GM18909 (cell line): ENCODE results near the gene FAM222A.

Experiments used
- ATAC-seq: cut with Tn5 transposase; IDR thresholded peaks from one replicate; pipeline ENCODE4 v1.9.1; 2021; ENCODE audit warnings: mild to moderate bottlenecking; ENCODE audit not compliant: unreplicated experiment, poor library complexity

The FAM222A gene

DNA sequence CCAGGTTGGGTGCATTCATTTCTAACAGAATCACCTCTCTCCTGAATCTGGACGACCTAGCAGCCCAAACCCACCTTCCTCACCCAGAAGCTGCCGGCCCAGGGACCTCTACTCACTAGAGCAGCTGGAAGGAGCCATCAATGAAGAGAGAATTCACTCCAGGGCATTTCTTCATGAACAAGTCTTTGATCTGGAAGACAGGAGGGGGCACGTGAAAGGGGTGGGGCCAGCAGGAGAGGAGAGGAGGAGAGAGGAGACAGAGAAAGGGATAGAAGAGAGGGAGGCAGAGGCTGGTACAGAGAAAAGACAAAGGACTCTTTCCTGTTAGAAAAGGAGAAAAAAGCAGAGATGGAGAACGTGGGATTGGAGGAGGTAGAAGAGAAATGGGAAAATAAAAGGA lies 79.8 kb downstream of the FAM222A start:
- no peak for ATAC-seq

DNA sequence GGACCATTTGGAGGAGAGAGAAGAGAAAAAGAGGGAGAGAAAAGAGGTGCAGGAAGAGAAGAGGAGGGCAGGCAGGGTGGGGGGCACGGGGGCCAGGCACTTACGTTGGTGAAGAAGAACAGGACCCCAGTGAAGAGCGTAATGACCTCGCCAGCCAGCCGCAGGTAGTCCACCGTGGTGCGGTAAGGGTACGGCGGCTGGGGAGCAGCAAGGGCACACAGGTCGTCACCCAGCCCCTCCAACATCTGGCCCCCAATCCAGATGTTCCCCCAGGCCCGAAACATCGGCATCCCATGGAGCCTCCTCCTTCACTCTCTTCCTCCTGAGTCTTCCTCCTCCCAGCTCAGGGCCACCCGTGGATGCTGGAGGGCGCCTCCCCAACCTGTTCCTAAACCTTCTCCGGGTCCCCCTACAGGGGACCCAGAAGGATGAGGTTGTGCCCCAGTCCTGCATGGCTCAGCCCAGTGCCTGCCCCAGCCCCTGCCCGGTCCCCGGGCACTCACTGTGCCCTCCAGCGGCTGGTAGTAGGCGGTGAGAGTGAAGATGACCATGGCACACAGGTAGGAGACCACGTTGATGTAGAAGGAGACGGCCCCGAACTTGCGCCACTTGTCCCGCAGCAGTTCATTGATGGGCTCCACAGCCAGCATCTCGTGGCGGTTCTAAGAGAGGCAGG lies 80.3 kb downstream of the FAM222A start:
- ATAC-seq, result no peak

DNA sequence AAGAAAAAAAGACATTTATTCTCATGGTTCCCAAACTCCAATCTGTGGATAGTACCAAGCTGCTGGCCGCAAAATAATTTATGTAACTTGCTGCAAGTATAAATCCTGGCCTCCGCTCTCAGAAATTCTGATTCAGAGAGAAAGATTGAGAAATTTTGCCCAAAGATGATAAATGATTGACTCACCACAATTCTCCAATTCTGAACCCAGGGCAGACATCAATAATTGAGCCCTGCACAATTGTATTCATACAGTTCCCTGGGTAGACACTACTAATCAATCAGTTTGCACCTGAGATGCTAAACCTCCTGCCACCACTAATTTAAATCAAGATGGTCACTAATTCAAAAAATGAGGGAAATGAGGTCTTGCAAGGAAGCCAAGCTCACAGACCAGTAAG lies 81.4 kb downstream of the FAM222A start:
- no peak for ATAC-seq

DNA sequence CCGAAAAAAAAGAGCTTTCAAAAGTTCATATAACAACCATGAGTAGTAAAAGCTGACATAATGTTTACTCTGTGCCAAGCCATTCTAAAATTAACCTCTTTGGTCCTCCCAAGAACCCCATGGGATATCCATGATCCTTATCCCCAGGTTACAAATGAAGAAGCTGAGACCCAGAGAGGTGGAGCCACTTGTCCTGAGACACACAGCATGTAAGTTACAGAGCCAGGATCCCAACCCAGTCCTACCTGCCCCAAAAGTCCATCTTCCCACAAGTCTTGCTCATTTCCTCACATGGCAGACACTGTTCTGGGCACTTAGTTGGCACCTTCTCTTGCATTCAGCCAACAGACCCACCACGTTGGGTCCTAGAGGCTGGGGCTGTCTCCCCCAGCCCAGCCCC lies 82.4 kb downstream of the FAM222A start:
- ATAC-seq, result no peak

DNA sequence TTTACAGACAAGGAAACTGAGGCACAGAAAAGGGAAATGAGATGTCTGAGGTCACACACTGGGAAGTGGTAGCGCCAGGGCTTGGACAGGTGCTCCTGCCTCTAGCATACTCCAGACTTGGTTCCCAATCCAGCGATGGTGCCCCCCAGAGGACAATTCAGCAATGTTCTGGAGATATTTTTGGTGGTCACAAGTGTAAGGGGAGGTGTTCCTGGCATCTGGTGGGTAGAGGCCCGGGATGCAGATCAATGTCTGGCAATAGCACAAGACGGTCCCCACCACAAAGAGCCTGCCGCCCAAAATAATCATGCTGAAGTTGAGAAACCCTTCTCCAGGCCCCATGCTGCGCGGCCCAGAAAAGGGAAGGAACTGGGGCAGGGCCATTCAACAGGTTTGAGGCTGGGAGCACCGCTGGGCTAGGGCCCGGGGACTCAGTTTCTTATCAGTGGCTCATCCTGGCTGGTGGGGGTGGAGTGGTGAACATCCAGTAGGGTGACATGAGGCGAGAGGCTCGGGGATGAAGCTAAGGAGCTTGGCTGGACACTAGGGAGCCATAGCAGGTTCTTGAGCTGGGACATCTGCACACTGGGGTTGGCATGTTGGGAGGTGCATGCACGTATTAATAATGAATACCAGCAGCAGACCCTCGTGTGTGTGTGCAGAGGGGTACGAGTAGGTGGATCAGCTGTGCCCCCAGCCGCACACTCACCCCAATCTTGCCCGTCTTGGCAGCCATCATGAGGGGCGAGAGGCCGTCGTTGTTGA lies 84.5 kb downstream of the FAM222A start:
- ATAC-seq, result no peak

DNA sequence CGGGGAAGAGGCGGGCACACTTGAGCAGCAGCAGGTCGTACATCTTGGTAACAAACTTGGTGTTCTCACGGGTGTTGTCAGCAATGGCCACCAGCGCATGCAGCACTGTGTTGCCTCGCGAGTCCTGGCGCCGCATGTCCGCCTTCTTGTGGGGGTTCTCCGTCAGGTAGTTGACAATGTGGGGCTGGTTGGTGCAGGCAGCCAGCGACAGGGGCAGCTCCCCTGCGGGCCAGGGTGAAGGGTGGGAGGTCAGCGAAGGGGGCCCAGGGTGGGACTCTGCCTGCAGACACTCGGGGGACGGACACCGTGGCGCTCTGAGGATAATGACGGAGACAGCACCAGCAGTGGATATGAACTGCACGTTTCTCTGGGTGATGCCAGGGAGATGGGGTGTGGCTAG lies 85.1 kb downstream of the FAM222A start:
- ATAC-seq, result no peak

DNA sequence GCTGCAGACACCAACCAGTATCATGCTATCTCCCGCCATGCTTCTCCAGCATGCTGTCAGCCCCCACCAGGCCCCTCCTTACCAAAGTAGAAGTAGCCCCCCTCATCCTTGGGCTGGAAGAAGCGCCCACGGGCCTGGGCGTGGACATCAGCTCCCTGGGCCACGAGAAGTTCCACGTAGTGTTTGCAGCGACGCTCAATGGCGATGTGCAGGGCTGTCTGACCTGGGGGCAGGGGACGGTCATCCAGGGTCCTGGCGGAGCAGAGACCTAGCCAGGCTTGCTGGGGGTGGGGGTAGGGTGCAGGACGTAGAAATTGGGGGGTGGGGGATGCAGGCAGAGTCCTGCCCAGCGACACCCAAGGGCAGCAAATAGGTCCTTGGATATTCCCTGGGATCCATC lies 86.9 kb downstream of the FAM222A start:
- ATAC-seq, result no peak

DNA sequence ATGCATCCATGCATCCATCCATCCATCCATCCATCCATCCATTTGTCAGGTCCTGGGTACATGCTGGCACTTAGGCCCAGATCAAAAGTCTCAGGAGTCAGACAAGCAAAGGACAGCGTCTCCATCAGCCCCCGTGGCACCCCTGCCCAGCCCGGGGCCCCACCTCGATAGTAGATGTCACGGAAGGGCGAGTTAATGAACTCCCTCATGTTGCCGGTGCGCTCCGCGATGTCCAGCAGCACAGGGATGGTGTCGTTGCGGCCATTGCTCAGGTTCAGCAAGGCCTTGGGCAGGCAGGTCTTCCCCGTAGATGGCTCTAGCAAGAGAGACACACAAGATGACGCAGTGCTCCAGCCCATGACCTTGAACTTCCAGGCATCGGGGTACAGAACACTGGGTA lies 89.2 kb downstream of the FAM222A start:
- ATAC-seq, result no peak

DNA sequence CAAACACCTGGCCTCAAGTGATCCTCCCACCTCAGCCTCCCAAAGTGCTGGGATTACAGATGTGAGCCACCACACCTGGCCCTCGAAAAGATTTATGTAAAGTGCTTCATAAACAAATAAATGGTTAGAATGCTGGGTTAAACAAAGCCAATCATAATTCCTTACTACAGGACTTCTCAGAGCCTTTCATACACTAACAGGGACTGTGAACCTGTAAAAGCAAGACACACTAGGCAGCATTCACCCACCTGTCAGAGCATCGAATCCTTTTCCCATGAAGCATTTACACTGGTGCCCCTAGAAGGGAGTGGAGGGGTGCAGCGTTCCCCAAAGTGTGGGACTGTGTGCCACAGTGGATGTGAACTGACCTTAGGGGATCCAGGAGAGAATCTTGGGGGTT lies 90.1 kb downstream of the FAM222A start:
- no peak for ATAC-seq

DNA sequence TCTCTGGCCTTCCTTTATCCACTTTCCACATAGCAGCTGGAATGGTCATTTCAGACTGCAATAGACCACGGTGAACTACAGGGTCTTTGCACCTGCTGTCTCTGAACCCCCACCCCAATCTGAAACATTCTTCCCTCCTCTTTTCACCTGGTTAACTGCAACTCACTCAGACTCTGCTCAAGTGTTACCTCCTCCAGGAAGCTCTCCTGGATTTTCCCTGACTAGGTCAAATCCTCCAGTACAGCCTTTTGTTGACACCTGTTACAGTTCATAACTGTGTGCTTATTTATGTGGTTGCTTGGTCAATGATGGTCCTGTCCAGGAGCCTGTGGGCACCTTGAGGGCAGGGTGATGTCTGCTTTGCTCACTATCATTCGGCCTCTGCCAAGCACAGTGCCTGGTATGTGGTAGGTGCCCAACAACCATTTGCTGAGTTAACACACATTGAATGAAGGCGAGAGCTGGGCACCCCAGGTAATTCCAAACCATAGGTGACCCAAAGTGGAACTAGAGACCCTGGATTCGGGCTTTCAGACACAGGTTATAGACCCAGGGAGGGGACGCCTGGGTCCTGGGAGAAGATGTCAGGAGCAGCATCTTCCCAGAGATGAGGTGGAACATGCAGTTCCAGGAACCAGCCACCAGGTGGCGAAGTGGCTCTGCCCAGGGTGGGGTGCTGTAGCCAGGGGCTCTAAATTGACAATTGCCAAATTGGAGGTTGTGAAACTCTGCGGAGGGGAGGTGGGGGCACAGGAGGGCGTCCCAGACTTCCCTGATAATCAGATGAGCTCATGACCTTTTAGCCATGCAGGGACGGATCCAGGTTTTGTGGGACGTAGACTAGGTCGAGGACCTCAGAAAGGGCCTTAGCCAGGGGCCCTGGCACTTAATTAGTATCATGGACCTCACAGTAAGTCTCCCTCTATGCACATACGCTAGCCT lies 91.5 kb downstream of the FAM222A start:
- ATAC-seq, result no peak

DNA sequence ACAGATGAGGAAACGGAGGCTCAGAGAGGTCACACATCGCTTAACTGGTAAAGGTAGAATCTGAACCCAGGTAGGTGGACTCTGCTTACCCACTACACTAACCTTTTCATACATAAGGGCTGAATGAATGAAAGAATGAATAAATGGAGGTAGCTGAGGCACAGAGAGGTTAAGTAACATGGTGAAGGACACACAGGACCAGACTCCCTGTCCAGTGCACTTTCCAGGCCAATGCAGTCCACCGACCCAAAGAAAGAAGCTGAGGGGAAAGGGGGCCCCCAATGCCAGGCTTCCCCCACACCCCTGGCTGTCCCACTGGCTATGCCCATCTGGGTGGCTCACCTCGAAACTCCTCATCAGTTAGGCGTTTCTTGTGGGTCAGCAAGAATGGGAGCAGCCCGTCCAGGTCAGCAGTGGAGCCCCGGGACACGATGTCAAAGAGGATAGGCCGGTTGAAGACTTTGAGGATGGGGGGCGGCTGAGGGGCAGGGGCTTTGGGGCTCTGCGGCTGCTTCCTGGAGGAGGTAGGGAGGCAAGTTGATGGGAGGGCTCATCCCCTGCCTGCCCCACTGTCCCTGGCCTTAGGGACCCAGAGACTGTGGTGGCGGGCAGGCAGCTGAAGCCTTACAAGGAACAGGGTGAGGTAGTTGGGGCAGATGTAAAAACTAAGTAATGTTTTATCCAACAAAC lies 94.5 kb downstream of the FAM222A start:
- no peak for ATAC-seq

DNA sequence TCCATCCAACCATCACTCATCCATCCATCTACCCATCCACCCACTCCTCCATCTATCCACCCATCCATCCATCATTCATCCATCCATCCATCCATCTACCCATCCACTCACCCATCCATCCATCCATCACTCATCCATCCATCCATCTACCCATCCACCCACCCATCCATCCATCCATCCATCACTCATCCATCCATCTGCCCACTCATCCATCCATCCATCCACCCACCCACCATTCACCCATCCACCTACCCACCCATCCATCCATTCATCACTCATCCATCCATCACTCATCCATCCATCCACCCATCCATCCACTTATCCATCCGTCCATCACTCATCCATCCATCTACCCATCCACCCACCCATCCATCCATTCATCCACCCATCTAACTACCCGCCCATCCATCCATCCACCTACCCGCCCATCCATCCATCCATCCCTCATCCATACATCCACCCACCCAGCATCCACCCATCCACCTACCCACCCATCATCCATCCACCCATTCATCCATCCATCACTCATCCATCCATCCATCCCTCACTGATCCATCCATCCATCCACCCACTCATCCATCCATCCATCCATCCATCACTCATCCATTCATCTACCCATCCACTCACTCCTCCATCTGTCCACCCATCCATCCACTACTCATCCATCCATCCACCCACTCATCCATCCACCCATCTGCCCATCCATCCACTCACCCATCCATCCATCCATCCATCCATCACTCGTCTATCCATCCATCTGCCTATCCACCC lies 95.4 kb downstream of the FAM222A start:
- ATAC-seq, result no peak

DNA sequence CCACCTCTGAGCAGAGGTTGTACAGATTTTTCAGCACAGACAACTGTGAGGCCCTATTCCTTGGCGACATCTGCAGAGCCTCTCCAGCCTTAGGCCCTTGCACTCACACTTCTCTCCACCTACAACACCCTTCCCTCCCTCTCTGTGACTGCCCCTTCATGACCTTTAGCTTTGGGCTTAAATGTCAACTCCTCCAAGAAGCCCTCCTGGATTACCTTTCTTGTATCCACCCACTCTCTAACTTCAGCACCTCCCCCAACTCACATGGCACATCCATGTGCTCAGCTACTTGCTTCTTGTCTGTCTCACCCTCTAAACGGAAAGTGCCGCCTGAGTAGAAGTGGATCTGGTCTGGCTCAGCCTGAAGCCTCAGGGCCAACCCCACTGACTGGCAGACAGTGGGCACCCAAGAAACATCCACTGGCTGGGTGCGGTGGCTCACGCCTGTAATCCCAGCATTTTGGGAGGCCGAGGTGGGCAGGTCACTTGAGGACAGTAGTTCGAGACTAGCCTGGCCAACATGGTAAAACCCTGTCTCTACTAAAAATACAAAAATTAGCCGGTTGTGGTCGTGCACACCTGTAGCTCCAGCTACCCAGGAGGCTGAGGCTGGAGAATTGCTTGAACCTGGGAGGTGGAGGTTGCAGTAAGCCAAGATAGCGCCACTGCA lies 97.5 kb downstream of the FAM222A start:
- ATAC-seq, result no peak

DNA sequence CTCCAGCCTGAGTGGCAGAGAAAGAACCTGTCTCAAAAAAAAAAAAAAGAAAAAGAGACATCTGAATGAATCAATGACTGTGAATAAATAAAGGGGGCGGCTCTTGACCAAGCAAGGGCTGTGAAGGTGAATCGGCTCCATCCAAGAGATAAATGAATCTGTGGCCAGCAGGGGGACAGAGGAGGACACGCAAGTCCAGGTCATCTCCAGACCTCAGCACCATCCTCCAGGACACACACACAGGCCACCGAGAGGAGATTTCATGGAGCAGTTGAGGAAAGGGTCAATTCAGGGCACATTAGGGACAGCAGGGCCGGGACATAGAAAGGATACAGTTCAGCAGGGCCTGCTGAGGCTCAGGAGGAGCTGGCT lies 98.0 kb downstream of the FAM222A start:
- ATAC-seq, result no peak

DNA sequence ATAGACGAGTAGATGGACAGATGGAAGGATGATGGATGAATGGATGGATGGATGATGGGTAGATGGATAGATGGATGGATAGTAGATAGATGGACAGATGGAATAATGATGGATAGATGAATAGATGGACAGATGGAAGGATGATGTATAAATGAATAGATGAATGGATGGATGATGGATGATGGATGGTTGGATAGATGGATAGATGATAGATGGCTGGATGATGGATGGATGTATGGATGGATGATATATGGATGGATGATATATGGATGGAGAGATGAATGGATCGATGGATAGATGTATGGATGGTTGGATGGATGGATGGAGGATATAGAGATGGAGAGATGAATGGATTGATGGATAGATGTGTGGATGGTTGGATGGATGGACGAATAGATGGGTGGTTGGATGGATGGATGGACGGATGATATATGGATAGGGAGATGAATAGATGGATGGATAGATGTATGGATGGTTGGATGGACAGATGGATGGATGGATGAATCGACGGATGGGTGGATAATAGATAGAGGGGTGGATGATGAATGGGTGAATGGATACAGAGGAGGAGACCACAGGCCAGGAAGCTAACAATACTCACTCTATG lies 100.3 kb downstream of the FAM222A start:
- no peak for ATAC-seq

DNA sequence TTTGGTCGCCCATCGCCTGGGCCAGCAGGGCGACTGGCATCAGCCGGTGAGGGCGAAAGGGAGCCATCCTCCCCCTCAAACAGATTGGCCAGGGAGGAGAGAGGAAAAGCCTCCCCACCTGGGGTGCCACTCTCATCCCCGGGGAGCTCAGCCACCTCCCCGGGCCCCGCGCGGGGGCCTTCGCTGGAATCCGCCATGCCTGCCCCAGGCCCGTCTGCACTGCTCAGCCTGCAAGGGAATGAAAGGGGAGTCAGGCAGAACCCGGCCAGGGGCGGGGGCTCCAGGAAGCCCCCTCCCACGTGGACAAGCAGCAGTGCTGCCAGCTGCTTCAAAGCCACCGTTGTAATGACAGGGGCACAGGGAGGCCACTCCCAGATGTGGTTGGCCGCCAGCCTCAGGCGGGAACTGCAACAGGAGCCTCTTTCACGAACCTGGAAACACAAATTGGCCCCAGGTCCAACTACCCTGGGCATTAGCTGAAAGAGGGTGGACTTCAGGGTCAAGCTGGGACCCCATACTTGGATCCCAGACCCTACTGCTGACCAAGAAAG lies 101.0 kb downstream of the FAM222A start:
- no peak for ATAC-seq

DNA sequence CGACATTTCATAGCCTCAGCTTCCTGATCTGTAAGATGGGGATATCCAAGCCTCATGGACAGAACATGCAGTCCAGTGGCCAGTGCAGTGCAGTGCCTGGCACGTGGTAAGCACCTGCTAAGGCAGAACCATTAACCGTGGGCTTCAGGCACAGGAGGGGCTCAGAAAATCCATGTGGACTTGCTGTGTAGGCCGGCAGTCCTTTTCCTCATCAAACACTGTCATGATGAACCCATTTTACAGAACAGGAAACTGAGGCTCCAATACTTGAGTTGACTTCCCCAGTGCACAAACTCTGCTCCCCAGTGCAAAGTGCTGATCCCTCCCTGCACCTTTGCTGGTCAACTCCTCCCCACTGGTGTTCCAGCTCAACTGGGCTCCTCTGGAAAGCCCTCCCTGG lies 101.6 kb downstream of the FAM222A start:
- no peak for ATAC-seq

DNA sequence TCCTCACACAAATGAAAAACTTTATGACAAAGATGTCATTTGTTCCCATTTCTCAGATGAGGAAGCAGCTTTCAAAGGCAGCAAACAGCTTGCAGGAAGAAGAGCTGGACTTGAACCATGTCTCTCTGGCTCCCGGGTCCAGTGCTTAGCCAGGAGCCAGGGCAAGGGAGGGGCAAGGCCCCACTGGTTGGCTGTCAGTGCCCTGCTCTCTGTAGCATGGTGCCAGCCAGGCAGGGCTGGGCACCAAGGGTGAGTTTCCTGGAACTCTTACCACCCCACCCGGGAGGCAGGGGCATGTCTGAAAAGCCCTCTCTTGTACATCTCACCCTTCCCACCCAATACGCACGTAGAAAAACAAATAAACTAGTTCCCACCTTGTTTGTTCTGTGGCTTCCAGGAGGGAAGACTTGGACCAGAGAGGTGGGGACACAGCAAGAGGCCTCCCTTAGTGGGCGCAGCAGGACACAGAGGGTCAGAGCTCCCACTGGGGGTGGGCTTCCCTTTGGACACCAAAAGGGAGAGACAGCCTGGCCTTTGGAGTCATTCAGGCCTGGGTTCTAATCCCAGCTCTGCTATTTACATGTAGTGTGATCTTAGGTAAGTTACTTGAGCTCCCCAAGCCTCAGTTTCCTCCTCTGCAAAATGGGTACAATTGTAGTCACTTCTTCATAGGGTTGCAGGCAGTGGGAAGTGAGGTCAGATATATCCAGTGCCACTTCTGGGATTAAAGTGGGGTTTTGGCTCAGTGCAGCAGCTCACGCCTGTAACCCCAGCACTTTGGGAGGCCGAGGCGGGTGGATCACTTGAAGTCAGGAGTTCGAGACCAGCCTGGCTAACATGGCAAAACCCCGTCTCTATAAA lies 102.4 kb downstream of the FAM222A start:
- no peak for ATAC-seq
